Measurements from ENCODE around the gene WDR75.

DNA sequence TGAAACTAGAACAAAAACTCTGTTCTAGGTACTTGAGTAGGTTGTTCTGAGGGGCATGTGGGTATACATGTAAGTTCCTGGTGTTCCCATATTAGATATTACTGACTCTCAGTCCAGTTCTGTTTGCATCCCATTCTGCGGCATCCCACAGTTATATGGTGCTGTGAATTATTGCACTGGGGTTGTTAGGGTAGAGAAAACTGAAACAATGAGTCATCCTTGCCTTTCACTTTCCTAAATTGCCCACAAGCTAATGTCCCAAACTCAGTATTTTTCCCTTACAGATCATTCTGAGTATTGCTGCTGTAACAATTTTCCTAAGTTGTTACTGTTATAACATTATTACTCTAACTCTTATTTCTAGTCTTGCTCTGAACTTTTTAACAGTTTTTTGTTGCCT lies 3.0 kb downstream of the WDR75 start:
- TF ChIP-seq POLR2A (IDR thresholded peaks at IDR 0.05; ENCODE audit: borderline replicate concordance, extremely low read depth, insufficient read depth, insufficient read length): no peak
- TF ChIP-seq, protein P1, sequence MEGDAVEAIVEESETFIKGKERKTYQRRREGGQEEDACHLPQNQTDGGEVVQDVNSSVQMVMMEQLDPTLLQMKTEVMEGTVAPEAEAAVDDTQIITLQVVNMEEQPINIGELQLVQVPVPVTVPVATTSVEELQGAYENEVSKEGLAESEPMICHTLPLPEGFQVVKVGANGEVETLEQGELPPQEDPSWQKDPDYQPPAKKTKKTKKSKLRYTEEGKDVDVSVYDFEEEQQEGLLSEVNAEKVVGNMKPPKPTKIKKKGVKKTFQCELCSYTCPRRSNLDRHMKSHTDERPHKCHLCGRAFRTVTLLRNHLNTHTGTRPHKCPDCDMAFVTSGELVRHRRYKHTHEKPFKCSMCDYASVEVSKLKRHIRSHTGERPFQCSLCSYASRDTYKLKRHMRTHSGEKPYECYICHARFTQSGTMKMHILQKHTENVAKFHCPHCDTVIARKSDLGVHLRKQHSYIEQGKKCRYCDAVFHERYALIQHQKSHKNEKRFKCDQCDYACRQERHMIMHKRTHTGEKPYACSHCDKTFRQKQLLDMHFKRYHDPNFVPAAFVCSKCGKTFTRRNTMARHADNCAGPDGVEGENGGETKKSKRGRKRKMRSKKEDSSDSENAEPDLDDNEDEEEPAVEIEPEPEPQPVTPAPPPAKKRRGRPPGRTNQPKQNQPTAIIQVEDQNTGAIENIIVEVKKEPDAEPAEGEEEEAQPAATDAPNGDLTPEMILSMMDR (IDR thresholded peaks at IDR 0.05 in 2 of 3, conservative IDR thresholded peaks at IDR 0.05 in 1 of 3; ENCODE audit: borderline replicate concordance in 1 of 3, insufficient read depth in 1 of 3, low read depth in 2 of 3, low read length in 2 of 3): no peak
- TF ChIP-seq ZNF274 (IDR thresholded peaks at IDR 0.05; ENCODE audit: low read depth, low read length): no peak
- no peak for TF ChIP-seq YY1 (IDR thresholded peaks at IDR 0.05; ENCODE audit: extremely low read depth, insufficient replicate concordance, low read depth, low read length)
- TF ChIP-seq POLR2AphosphoS5 (IDR thresholded peaks at IDR 0.05; ENCODE audit: low read depth, low read length): no peak
- no peak for TF ChIP-seq EGR1 (IDR thresholded peaks at IDR 0.05; ENCODE audit: low read depth)
- no peak for TF ChIP-seq ZFX (IDR thresholded peaks at IDR 0.05)
- no peak for TF ChIP-seq EZH2 (IDR thresholded peaks at IDR 0.05)
- no peak for TF ChIP-seq TCF7L2 (IDR thresholded peaks at IDR 0.05; ENCODE audit: borderline replicate concordance, extremely low read depth, insufficient read depth, insufficient read length)
- no peak for TF ChIP-seq EZH2phosphoT487 (IDR thresholded peaks at IDR 0.05; ENCODE audit: borderline replicate concordance)
- TF ChIP-seq RAD21 (IDR thresholded peaks at IDR 0.05; ENCODE audit: low read depth): no peak
- TF ChIP-seq, protein P2, sequence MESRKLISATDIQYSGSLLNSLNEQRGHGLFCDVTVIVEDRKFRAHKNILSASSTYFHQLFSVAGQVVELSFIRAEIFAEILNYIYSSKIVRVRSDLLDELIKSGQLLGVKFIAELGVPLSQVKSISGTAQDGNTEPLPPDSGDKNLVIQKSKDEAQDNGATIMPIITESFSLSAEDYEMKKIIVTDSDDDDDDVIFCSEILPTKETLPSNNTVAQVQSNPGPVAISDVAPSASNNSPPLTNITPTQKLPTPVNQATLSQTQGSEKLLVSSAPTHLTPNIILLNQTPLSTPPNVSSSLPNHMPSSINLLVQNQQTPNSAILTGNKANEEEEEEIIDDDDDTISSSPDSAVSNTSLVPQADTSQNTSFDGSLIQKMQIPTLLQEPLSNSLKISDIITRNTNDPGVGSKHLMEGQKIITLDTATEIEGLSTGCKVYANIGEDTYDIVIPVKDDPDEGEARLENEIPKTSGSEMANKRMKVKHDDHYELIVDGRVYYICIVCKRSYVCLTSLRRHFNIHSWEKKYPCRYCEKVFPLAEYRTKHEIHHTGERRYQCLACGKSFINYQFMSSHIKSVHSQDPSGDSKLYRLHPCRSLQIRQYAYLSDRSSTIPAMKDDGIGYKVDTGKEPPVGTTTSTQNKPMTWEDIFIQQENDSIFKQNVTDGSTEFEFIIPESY (IDR thresholded peaks at IDR 0.05; ENCODE audit: extremely low read depth, insufficient replicate concordance, low read length): no peak
